Raji (cell line): ENCODE results near the gene ADCY9.

Experiments used
- POLR2A ChIP-seq: IDR thresholded peaks from 2 replicates; pipeline ENCODE4 v1.6.1; 2011; ENCODE audit warnings: low read depth, low read length, control low read depth; ENCODE audit not compliant: insufficient read depth

ADCY9 gene

GRCh38 chr16:4038448-4038847 lies 77.8 kb downstream of the ADCY9 start:
- no peak for TF ChIP-seq POLR2A

- no peak for TF ChIP-seq POLR2A
Observed at GRCh38 chr16:4034963-4035362, 81.3 kb downstream of the ADCY9 start.

- TF ChIP-seq POLR2A: no peak
Observed at GRCh38 chr16:4033951-4034350, 82.3 kb downstream of the ADCY9 start.

GRCh38 chr16:4032768-4033167 lies 83.5 kb downstream of the ADCY9 start:
- TF ChIP-seq POLR2A: no peak

- TF ChIP-seq POLR2A: no peak
Observed at GRCh38 chr16:4028144-4028543, 88.1 kb downstream of the ADCY9 start.

GRCh38 chr16:4026854-4027253 lies 89.4 kb downstream of the ADCY9 start:
- no peak for TF ChIP-seq POLR2A

GRCh38 chr16:4025428-4025827 lies 90.8 kb downstream of the ADCY9 start:
- TF ChIP-seq POLR2A: no peak

GRCh38 chr16:4021916-4022315 lies 94.3 kb downstream of the ADCY9 start:
- no peak for TF ChIP-seq POLR2A

GRCh38 chr16:4021070-4021779 lies 95.0 kb downstream of the ADCY9 start:
- no peak for TF ChIP-seq POLR2A

- TF ChIP-seq POLR2A: no peak
Observed at GRCh38 chr16:4019371-4019791, 96.9 kb downstream of the ADCY9 start.

- TF ChIP-seq POLR2A: no peak
Observed at GRCh38 chr16:4018391-4018790, 97.9 kb downstream of the ADCY9 start.

GRCh38 chr16:4017807-4018206 lies 98.4 kb downstream of the ADCY9 start:
- no peak for TF ChIP-seq POLR2A

- TF ChIP-seq POLR2A: no peak
Observed at GRCh38 chr16:4016658-4017057, 99.6 kb downstream of the ADCY9 start.

GRCh38 chr16:4016005-4016352 lies 100.3 kb downstream of the ADCY9 start:
- no peak for TF ChIP-seq POLR2A

- no peak for TF ChIP-seq POLR2A
Observed at GRCh38 chr16:4015275-4016004, 100.8 kb downstream of the ADCY9 start.

- TF ChIP-seq POLR2A: no peak
Observed at GRCh38 chr16:4011940-4012629, 104.2 kb downstream of the ADCY9 start.

GRCh38 chr16:4011225-4011939 lies 104.9 kb downstream of the ADCY9 start:
- TF ChIP-seq POLR2A: no peak
